IPS-NIHi7 (cell line): ENCODE data around the gene SLC9A9.

ENCODE experiments used
- DNase-seq: peaks from one replicate; pipeline ENCODE4 v3.0.0; 2012; ENCODE audit warnings: mixed read lengths; ENCODE audit errors: extremely low spot score

Gene SLC9A9

GRCh38 chr3:143358155-143358792 lies 490.0 kb downstream of the SLC9A9 start:
- no peak for DNase-seq

GRCh38 chr3:143357700-143358099 lies 490.6 kb downstream of the SLC9A9 start:
- no peak for DNase-seq

- no peak for DNase-seq
Observed at GRCh38 chr3:143356839-143357238, 491.4 kb downstream of the SLC9A9 start.

- no peak for DNase-seq
Observed at GRCh38 chr3:143354342-143354741, 493.9 kb downstream of the SLC9A9 start.

DNA sequence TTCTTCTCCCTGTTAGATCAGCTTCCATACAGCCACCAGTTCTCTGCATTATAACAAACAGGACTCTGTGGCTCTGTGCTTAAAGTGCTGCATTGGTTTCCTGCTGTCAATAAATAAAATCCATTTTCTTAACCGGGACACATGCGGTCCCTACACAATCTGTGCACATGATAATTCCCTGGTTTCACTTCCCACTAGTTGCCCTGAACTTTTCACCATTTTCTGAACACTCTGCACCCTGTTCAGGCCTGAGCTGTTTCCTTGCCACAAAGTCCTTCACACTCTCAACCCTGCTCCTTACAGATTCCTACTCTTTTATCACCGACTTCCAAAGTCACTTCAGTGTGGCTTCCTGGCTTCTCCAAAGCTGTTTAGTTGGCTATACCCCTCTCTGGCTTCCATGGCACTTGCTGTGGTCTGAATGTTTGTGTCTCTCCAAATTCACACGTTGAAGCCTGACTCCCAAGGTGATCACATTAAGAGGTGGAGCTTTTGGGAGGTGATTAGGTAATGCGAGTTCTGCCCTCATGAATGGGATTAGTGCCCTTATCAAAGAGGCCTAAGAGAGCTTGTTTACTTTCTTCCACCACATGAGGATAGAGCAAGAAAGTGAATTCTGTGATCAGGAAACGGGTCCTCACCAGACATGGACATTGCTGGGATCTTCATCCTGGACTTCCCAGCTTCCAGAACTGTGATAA lies 495.3 kb downstream of the SLC9A9 start:
- DNase-seq: no peak

DNA sequence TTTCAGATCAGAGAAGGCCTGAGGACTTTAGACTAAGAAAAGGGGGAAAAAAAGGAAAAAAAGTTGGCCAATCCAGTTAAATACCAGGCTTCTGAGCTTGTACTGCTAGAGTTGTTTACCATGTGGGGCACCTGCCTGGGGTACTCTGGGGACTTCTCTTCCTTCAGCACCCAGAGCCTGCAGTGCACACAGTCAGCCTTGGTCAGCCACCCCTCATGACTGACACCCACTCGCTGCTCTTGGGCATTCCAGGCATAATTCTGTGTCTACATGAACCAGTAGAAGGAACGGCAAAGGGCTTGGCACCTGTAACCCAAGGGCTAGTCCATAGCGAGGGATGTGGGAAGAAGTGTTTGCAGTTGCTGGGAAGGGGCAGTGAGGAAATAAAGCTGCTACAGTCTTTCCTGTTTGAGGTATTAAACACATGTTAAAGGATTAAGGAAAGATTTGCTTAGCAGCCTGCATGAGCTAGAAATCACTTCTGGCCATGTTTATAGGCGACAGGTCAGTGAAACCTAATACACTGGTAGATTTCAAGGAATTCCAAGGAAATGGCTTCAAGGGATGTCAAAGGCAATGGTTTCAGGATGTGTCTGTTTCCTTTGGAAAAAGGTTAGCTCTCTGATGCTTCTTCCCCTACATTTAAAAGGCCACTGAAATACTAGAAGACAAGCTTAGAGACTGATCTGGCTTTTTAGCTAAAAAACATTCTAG lies 496.2 kb downstream of the SLC9A9 start:
- no peak for DNase-seq

- no peak for DNase-seq
Observed at GRCh38 chr3:143351354-143351753, 496.9 kb downstream of the SLC9A9 start.

DNA sequence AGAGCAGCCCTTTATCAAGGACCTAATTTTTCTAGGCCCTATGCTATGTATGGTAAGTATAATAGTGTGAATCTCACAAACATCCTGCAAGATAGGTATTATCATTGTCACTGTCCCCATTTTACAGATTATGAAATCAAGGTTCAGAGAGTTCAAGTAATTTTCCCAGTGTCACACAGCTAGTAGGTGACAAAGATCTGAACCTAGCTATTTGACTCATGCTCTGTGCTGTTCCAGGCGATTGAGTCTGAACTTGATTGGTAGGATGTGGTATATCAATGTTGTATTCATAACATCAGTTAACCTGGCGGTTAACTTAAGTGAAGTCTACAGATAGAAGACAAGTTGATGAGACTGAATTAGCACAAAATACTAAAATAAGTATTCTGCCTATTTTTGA lies 498.8 kb downstream of the SLC9A9 start:
- DNase-seq: no peak

GRCh38 chr3:143348486-143349327 lies 499.6 kb downstream of the SLC9A9 start:
- DNase-seq: peak; percentile 33

DNA sequence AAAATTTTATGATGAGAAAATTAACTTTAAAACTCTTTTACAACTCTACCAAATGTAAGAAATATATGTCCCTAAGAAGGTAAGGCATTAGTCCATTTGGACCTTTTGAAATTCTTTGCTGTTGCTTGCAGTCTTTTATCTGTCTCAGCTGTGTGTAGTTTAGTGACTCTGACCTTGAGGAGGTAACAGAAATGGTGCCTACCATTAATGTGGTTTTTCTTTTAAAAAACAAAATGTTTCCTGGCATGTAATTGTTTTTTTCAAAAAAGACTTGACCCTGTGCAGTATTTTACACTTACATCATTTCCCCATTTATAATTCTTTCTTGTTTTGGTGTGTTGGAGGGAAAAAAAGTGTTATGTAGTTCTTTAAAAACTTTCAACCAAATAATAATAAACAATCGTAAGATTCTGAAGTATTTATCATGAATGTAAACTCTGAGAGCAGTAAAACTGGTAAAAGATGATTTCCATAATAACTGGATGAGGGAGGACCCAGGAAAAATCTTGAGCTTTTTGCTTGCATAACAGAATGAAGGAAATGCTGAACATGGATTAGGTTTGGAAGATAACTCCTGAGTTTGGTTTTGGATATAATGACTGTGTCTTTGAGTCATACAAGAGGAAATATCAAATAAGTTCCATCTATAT lies 503.6 kb downstream of the SLC9A9 start:
- DNase-seq: no peak

- no peak for DNase-seq
Observed at GRCh38 chr3:143343944-143344343, 504.3 kb downstream of the SLC9A9 start.

- no peak for DNase-seq
Observed at GRCh38 chr3:143343031-143343430, 505.2 kb downstream of the SLC9A9 start.

GRCh38 chr3:143339451-143339850 lies 508.8 kb downstream of the SLC9A9 start:
- no peak for DNase-seq

DNA sequence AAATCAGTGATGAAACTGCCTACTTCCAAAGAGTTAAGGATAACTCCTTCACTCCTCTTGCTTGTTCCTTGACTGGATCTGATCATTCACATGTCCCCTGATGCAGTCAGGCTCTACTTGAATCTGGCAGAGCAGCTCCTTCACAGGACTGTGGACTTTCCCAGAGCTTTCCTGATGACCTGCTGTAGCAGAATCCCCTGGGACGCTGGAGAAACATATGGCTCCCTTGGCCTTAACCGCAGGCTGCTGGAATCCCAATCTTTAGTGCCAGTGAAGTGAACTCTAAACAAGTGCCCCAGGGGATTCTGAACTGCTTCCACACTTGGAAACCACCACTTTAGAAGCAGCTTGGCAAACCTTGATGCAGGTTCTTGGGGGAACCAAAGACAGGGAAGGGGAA lies 510.9 kb downstream of the SLC9A9 start:
- DNase-seq: no peak

DNA sequence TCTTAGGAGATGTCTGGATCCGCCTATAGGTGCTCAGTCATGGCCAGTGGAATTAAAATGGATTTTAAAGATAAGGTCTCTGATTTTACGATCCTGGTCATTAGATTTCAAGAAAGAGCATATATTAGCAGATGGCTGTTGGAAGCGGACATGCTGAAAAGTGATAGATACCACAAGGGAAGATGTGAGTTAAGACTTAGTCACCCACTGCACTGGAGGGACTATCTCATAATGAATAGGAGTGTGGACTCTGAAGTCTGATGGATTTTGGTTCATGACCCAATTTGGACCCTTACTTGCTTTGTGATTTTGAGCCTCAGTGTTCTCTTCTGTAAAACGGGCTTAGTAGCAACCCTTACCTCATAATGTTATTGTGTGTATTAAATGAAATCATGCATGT lies 514.0 kb downstream of the SLC9A9 start:
- no peak for DNase-seq

- no peak for DNase-seq
Observed at GRCh38 chr3:143333367-143333766, 514.9 kb downstream of the SLC9A9 start.

DNA sequence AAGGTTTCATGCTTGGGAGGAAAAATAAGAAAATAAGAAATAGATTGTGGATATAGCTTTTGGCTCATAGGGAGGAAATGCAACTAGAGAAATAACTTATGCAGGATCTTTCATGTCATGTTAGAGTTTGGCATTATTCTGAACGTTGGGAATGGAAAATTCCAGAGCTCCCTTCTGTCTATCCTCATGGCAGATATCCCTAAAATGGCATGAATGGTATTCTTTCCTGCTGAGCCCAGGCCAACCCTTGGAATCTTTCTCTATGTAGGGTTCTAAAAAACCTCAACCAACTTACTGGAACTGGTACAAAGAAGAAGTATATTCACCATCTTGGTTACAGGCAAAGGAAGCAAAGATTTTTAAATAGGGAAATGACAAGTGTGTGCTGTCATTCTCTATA lies 516.2 kb downstream of the SLC9A9 start:
- no peak for DNase-seq

DNA sequence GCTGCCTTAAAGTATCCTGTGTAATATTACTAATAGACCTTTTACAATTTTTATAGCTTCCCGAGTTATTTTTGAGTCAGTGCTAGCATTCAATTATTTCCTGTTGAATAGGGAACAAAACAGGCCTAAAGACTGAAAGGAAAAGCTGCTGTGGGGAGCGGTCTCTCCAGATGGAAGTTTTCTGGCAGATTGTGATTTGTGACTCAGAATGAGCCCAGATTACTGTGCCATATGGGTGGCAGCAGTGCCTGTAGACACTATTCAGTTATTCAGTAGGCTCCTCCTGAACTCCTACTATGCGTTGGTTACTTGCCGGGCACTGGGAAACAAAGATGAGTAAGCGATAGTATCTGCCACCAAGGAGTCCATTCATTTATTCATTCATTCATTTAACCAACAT lies 516.9 kb downstream of the SLC9A9 start:
- no peak for DNase-seq

DNA sequence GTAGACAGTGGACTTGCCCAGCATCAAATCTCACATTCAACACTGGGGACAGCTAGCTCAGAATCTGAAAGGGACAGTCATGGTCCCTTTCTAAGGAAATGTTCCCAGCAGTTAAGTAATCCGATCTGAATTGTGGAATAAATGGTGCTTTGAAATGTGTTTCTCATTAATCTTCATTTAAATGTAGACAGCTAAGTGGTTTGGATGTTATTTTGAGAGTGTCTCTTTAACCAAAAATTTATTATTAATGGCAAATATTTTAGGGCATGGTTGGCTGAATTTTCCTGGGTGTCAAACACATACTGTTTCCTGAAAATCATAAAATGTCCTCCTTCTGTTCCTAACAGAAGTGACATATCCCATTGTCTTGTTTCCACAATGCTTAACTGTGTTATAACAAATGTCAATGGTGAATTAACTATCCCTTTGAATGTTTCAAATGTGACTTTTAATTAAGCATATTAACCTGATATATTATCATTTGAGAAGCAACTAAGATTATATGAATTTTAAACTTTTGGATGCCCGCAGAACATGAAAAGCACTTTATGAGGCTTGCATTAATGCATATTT lies 517.9 kb downstream of the SLC9A9 start:
- no peak for DNase-seq

DNA sequence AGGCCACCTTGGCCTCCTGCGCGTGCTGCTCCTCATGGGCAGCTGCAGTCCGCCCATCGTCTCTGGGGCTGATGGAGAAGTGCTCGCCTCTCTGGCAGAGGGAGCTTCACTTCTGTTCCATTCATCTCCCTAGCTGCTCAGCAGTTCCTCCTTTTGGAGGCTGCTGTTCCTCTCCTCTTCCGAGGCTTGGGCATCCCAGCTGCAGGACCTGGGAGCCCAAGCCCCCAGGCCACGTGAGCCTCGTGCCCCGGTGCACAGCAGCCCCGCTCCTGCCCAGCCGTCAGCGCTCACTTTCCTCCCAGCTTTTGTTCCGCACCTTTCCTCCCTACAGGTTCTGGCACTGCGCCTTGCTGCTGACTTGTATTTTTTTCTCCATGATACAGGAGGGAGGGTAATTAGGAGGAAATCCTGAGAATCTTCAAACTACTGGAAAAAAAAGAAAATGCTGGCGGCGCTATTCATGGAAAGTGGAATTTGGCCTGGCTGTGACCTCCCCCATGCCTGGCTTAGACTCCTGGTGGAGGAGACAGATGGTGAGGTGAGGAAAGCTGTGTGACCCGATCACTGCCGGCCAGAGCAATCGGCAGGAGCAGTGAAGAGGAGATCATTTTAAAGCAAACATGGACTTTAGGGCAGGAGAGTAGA lies 518.6 kb downstream of the SLC9A9 start:
- no peak for DNase-seq

DNA sequence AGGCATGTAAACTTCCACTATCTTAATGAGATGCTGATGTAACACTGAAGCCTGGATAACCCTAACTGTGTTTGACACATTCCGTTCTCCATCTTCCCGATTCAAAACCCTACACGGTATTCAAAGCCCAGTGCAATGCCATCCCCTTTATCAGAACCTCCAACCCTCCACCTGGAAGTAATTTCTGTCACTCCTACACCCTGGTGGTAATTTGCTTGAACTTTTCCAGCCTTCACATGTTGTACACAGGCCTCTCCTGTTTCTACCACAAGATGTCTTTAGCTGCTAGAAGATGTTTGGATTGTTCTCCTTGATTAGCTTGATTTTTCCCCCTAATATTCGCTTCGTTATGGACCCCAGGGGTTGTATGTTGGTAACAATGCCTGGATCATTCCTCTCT lies 519.8 kb downstream of the SLC9A9 start:
- no peak for DNase-seq
